Measurements from ENCODE around the gene SERPINA5.

Gene SERPINA5

GRCh38 chr14:94550041-94550440 lies 31.2 kb upstream of the SERPINA5 start:
- no peak for DNase-seq

DNA sequence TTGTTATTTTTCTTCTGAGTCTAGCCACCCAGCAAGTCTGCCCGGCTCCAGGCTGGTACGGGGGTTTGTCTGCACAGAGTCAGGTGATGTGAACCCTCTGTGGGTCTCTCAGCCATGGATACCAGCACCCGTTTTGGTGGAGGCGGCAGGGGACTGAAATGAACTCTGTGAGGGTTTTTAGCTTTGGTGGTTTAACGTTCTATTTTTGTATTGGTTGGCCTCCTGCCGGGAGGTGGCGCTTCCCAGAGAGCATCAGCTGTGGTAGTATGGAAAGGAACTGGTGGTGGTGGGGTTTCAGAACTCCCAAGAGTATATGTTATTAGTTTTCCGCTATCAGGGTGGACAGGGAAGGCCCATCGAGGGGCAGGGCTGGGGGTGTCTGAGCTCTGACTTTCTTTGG lies 25.2 kb upstream of the SERPINA5 start:
- no peak for DNase-seq

GRCh38 chr14:94557327-94557726 lies 23.9 kb upstream of the SERPINA5 start:
- no peak for DNase-seq

DNA sequence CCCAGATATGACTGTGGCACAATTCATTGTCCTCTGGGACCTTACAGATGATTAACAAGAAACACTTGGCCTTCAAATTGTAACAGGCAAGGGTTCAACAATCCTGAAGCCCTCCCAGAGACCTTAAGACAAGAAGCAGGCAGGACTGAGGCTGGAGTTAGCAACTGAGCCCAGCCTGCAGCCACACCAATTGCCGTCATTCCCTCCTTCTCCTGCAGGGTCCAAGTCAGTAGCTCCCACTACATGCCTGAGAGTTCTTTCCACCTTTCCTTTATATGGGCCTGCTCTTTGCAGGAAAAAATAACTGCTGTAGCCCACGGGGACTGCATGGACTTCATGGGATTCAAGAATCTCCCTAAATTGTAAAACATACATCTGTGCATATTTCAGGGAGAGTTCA lies 22.4 kb upstream of the SERPINA5 start:
- no peak for DNase-seq

GRCh38 chr14:94559638-94560290 lies 21.5 kb upstream of the SERPINA5 start:
- DNase-seq: no peak

GRCh38 chr14:94560291-94560665 lies 20.9 kb upstream of the SERPINA5 start:
- no peak for DNase-seq

- DNase-seq: no peak
Measured at GRCh38 chr14:94560751-94561655, 20.2 kb upstream of the SERPINA5 start, which contains the start of gene SERPINA4. Gene SERPINA4 (plus strand): TSS chr14:94561442. CDS start chr14:94563483, 2,041 bp downstream.

GRCh38 chr14:94561656-94562010 lies 19.6 kb upstream of the SERPINA5 start:
- no peak for DNase-seq

- no peak for DNase-seq
Measured at GRCh38 chr14:94562022-94562421, 19.2 kb upstream of the SERPINA5 start.

- no peak for DNase-seq
Measured at GRCh38 chr14:94562941-94563883, 18.0 kb upstream of the SERPINA5 start.

GRCh38 chr14:94564381-94564780 lies 16.8 kb upstream of the SERPINA5 start:
- no peak for DNase-seq

DNA sequence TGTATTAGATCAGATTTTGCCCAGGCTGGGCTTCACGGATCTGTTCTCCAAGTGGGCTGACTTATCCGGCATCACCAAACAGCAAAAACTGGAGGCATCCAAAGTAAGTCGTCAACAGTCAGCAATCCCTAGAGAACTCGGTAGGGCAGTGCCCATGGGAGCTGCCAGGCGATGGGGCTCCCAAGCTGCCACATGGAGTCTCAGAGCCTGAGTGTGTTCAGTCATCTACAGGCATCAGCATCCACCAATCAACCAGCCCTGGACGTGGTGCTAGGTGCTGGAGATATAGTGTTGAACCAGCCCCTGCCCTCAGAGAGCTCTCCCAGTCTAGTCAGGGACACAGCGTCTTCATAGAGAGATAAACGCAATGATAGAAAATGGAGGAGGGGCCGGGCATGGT lies 13.0 kb upstream of the SERPINA5 start:
- no peak for DNase-seq

- no peak for DNase-seq
Measured at GRCh38 chr14:94569381-94570001, 11.7 kb upstream of the SERPINA5 start.

DNA sequence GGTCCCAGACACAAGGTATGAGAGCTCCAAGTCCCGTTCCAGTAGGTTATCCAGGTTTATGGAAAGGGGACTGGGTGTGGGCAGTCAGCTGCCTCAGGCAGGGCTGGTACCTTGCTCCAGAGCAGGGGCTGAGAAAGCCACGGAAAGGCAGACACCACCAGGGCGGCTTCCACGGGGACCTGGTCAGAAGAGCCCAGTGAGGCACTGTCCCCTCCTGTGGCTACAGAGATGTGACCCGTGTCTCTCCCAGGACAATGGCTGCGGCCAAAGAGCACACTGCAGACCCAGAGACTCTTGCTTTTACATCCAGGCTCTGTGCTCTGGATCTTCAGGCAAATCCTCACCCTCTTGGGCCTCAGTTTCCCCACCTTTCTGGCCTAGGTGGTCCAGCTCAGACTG lies 11.2 kb upstream of the SERPINA5 start:
- DNase-seq: no peak

GRCh38 chr14:94570440-94570839 lies 10.8 kb upstream of the SERPINA5 start:
- no peak for DNase-seq

DNA sequence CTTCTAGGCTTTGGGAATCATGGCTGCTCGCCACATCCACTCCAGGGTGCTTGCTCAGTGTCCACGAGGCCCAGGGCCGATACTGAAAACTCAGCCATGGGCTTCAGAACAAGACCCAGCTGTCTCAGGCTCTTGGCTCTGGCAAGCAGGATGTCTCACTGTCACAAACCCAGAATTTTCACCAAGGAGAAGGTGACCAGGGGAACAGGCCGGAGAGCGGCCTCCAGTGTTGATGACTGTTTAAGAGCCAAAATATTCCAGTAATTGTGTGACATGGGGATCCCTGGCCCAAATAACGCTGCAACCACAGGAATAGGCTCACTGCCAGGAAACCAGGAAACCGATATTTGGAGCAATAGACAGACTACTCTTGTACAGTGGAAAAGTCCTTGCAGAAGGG lies 9.8 kb upstream of the SERPINA5 start:
- no peak for DNase-seq

- no peak for DNase-seq
Measured at GRCh38 chr14:94571950-94572349, 9.3 kb upstream of the SERPINA5 start.

DNA sequence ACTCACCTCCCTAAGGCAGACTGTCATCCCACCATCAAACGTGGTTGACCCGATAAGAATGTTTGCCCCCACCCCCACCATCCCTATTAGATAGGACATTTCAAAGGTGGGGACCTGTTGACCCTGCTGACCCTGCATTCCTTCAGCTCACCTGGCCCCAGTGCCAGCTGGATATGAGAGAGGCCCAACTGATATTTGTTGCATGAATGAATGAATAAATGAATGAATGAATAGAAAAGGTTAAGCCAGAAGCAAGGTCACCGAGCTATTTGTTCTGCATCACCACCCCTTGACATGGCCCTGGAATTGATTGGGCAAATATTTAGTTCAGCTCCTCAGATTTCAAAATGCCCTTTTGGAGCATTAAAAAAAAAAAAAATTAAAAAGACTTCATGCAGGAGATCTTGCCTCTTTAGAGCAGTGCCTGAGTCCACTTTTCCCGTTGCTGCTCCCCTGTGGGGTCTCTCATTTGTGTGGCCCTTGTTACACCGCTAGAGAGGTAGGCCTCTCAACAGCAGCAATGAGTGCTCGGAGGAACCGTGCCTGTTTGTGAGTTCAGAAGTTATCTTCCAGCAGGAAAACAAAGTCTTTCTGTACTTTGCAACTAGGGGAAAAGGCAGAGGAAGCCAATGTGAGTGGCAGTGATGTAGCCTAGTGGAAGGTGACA lies 8.5 kb upstream of the SERPINA5 start:
- no peak for DNase-seq

DNA sequence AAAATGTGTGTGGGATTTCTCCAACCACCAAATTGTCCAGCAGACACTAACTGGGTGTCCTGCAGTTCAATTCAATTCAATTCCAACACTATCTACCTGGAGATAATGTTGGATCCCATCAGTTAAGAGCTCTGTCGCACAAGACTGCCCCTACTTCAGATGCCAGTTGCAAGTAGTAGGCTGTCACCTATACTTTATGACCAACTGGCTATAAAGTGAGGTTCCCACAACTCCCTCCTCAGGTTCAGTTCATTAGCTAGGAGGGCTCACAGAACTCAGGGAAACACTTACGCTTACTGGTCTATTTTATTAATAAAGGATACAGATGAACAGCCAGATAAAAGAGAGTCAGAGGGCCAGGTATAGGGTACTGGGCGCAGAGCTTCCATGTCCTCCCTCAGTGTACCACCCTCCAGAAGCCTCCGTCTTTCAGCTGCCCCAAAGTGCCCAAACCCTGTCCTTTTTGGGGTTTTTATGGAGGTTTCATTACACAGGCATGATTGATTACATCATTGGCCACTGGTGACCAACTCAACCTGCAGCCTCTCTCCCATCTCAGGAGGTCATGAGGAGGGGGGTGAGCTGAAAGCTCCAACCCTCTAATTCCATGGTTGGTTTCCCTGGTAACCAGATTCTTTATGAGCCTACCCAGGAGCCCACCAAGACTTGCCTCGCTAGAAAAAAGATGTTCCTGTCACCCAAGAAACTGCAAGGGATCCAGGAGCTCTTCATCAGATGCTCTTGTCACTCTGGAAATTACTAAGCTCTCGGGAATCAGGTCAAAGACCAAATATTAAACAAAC lies 7.5 kb upstream of the SERPINA5 start:
- DNase-seq: no peak

GRCh38 chr14:94574336-94574735 lies 6.9 kb upstream of the SERPINA5 start:
- no peak for DNase-seq

All from fibroblast of skin of abdomen (primary cell).